ENCODE measurements around the gene KLK14.

Gene KLK14

GRCh38 chr19:51090471-51090870 lies 7.8 kb upstream of the KLK14 start:
- H3K4me3 ChIP-seq (ENCODE audit: low read depth, low read length): no peak overlapping the region
- no peak for TF ChIP-seq CTCF (IDR thresholded peaks at IDR 0.05; ENCODE audit: borderline replicate concordance, insufficient read depth, low read depth, low read length)

GRCh38 chr19:51089786-51090185 lies 7.1 kb upstream of the KLK14 start:
- no peak overlapping the region for H3K4me3 ChIP-seq (ENCODE audit: low read depth, low read length)
- TF ChIP-seq CTCF (IDR thresholded peaks at IDR 0.05; ENCODE audit: borderline replicate concordance, insufficient read depth, low read depth, low read length): no peak

GRCh38 chr19:51086153-51086850 lies 3.6 kb upstream of the KLK14 start:
- TF ChIP-seq CTCF (IDR thresholded peaks at IDR 0.05; ENCODE audit: borderline replicate concordance, insufficient read depth, low read depth, low read length): no peak
- H3K4me3 ChIP-seq (ENCODE audit: low read depth, low read length): no peak overlapping the region

GRCh38 chr19:51084505-51084904 lies 1.8 kb upstream of the KLK14 start:
- H3K4me3 ChIP-seq (ENCODE audit: low read depth, low read length): no peak overlapping the region
- TF ChIP-seq CTCF (IDR thresholded peaks at IDR 0.05; ENCODE audit: borderline replicate concordance, insufficient read depth, low read depth, low read length): no peak

GRCh38 chr19:51083783-51084182 lies 1.1 kb upstream of the KLK14 start:
- H3K4me3 ChIP-seq (ENCODE audit: low read depth, low read length): no peak overlapping the region
- TF ChIP-seq CTCF (IDR thresholded peaks at IDR 0.05; ENCODE audit: borderline replicate concordance, insufficient read depth, low read depth, low read length): no peak

GRCh38 chr19:51083181-51083580 lies 494 bp upstream of the KLK14 start:
- H3K4me3 ChIP-seq (ENCODE audit: low read depth, low read length): no peak overlapping the region
- TF ChIP-seq CTCF (IDR thresholded peaks at IDR 0.05; ENCODE audit: borderline replicate concordance, insufficient read depth, low read depth, low read length): no peak

- no peak overlapping the region for H3K4me3 ChIP-seq (ENCODE audit: low read depth, low read length)
- TF ChIP-seq CTCF (IDR thresholded peaks at IDR 0.05; ENCODE audit: borderline replicate concordance, insufficient read depth, low read depth, low read length): no peak
Measured at GRCh38 chr19:51081476-51081875, 1.2 kb downstream of the KLK14 start.

Data from GM12875 (cell line).